C4-2B (cell line): Measurements from ENCODE around the gene VPS13A.

ENCODE experiments used
- ZFX ChIP-seq: fragments of 450-650 bp; IDR thresholded peaks from 2 replicates; pipeline ENCODE4 v1.6.1; 2017
- TF ChIP-seq, protein P1 (sequence below): fragments of 450-650 bp; conservative IDR thresholded peaks from 2 replicates; pipeline ENCODE4 v1.5.1; 2017; ENCODE audit warnings: mild to moderate bottlenecking

DNA sequence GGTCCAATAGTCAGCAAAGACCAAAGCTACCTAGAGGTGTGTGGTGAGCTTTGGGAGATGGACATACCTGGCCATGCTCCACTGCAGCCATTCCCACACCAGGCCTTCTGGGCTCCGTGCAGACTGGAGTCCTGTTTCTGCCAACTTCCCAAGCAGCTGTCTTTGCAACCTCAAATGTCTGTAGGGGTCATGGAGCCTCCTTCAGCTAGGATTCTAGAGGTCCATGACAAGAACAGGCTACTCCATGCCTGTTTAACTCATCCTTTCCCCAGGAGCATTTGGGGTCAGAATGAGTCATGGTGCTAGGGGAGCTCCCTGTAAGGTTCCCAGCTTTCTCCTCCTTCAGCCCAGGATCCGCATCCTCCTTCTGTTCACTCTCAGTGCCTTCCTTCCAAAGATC lies 17.1 kb downstream of the VPS13A start:
- TF ChIP-seq, protein P1, sequence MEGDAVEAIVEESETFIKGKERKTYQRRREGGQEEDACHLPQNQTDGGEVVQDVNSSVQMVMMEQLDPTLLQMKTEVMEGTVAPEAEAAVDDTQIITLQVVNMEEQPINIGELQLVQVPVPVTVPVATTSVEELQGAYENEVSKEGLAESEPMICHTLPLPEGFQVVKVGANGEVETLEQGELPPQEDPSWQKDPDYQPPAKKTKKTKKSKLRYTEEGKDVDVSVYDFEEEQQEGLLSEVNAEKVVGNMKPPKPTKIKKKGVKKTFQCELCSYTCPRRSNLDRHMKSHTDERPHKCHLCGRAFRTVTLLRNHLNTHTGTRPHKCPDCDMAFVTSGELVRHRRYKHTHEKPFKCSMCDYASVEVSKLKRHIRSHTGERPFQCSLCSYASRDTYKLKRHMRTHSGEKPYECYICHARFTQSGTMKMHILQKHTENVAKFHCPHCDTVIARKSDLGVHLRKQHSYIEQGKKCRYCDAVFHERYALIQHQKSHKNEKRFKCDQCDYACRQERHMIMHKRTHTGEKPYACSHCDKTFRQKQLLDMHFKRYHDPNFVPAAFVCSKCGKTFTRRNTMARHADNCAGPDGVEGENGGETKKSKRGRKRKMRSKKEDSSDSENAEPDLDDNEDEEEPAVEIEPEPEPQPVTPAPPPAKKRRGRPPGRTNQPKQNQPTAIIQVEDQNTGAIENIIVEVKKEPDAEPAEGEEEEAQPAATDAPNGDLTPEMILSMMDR: no peak
- no peak for TF ChIP-seq ZFX
